NCI-H1092 treated with DMSO at 0.1 percent for 48 hours (cell line): ENCODE results near the gene SNRNP40.

ENCODE experiments used
- DNase-seq: peaks from one replicate; lab custom pipeline; 2025; lab: John Stamatoyannopoulos, UW

The SNRNP40 gene

GRCh38 chr1:31231802-31232201 is 64.8 kb downstream of the SNRNP40 start:
- no peak for DNase-seq

GRCh38 chr1:31230378-31230777 is 66.2 kb downstream of the SNRNP40 start:
- no peak for DNase-seq

- DNase-seq = no peak
Observed at GRCh38 chr1:31228986-31229385, 67.6 kb downstream of the SNRNP40 start.

- DNase-seq = no peak
Observed at GRCh38 chr1:31227891-31228568, 68.6 kb downstream of the SNRNP40 start.

- no peak for DNase-seq
Observed at GRCh38 chr1:31224068-31224467, 72.5 kb downstream of the SNRNP40 start.

- DNase-seq = no peak
Observed at GRCh38 chr1:31222176-31222575, 74.4 kb downstream of the SNRNP40 start.

- no peak for DNase-seq
Observed at GRCh38 chr1:31221072-31221471, 75.5 kb downstream of the SNRNP40 start.

GRCh38 chr1:31219489-31219888 is 77.1 kb downstream of the SNRNP40 start:
- no peak for DNase-seq

- DNase-seq = no peak
Observed at GRCh38 chr1:31218705-31219104, 77.9 kb downstream of the SNRNP40 start.

GRCh38 chr1:31216016-31216415 is 80.6 kb downstream of the SNRNP40 start:
- DNase-seq = peak; percentile 84

GRCh38 chr1:31215065-31215570 is 81.5 kb downstream of the SNRNP40 start:
- DNase-seq = no peak

- no peak for DNase-seq
Observed at GRCh38 chr1:31214316-31215064, 82.1 kb downstream of the SNRNP40 start.
